ENCODE data around the gene LBP.
"Not testable (repeated sequence)": the region's sequence is repeated elsewhere in the genome, so short reads cannot be mapped to it uniquely, and the experiment has no call there.

LBP gene, protein sequence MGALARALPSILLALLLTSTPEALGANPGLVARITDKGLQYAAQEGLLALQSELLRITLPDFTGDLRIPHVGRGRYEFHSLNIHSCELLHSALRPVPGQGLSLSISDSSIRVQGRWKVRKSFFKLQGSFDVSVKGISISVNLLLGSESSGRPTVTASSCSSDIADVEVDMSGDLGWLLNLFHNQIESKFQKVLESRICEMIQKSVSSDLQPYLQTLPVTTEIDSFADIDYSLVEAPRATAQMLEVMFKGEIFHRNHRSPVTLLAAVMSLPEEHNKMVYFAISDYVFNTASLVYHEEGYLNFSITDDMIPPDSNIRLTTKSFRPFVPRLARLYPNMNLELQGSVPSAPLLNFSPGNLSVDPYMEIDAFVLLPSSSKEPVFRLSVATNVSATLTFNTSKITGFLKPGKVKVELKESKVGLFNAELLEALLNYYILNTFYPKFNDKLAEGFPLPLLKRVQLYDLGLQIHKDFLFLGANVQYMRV

DNA sequence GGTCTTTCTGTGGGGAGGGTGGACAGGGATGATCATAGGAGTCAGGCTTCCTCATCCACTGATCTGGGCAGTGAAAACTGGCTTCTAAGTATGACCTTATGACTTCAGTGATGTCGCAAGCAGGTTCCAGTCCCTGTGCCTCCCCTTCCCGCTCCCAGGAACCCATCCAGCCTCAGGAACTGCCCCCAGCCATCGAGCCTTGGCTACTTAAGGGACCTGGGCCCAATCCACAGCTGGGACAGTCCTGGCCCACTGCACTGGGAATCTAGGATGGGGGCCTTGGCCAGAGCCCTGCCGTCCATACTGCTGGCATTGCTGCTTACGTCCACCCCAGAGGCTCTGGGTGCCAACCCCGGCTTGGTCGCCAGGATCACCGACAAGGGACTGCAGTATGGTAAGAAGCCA is at the start of gene LBP:
LBP (plus strand) TSS at position 236 of the 405 bp plus-strand sequence; CDS start at position 271, 35 bp downstream.
- DNase-seq (ENCODE audit: extremely low read depth in 1 of 2, low read depth in 1 of 2), result no peak

DNA sequence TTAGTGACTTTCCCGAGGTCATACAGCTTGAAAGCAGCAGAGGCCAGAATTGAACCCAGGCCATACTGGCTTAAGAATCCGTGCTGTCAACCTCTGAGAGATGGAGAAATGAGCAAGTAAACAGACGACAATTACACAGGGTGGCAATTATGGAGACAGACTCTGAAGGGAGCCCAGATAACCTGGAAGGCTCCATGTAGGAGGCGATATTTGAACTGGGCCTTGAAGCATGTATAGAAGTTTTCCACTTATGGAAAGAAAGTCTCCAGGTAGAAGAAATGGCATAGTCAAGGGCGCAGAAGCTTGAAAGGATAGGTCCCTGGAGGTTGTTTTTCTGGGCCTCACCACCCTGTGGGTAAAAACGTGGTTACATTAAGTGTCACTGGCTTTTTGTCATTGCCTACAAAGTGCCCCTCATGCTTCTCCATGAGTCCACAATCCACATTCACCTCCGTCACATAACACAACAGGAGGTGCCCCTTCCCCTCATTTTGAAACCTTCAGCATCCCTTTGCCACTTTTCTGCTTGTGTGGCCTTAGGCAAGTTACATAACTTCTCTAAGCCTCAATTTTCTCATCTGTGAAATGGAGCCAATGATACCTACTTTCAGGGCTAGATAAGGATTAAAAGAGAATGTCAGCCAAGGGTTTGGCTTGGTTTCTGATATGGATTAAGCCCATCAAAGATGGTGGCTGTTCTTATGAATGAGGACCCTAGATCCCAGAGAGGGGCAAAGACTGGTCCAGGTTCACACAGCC is 48.2 kb upstream of the LBP start:
- DNase-seq (ENCODE audit: extremely low read depth in 1 of 2, low read depth in 1 of 2), result no peak

DNA sequence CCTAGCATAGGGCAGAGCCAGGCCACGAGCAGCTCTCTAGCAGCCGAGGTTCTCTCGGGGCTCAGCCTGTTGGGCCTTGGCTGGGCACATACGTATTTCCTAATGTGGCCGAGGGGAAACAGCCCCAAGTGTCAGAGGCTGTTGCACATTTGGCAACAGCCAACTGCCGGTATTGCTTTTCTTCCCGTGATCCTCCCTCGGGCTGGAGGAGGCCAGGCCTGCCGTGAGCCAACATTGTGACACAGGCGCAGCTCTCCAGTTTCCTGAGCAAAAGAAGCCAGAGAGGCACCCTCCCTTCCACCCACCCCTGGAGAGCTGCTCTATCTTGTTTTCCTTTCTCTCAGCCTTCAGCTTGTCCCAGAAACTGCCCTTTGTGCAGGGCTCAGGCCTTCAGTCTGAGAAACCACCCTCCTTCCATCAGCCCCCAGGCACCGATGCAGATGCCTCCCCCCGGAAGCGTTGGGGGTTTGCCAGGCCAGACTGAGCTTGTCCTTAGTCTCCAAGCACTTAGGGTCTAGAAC is 47.5 kb upstream of the LBP start:
- DNase-seq (ENCODE audit: extremely low read depth in 1 of 2, low read depth in 1 of 2), result no peak

DNA sequence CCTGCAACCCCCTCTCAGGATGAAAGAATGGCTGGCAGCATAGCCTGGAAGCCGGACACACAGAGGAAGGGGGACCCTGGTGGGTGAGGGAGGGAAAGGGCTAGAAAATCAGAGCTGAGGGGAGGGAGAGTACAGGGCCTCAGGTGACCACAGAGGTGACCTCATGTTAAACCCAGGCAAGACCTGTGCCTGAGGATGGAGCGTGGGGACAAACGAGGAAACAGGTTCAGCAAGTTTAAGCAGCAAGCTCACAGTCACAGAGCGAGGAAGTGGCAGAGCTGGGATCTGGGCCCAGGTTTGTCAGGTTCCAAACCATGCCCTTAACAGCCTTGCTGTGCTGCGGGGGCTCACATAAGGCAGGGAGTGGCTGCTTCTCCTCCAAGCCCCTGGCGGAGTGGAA is 46.3 kb upstream of the LBP start:
- DNase-seq (ENCODE audit: extremely low read depth in 1 of 2, low read depth in 1 of 2), result no peak

DNA sequence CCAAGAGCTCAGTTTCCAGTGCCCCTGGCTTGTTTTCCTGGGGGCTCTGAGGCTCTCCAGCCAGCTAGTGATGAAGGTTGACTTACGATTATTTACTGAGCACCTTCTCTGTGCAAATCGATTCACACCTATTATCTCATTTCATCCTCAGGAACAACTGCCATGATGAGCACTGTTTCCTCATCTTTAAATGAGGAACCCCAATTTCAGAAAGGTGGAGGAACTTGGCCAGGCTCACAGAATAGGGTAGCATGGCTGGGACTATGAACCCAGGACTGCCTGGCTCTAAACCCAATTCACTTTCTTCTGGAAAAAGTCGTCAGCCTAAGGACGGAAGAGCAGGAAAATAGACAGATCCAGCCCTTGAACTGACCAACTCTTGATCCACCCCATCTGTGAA is 45.8 kb upstream of the LBP start:
- DNase-seq (ENCODE audit: extremely low read depth in 1 of 2, low read depth in 1 of 2), result no peak

DNA sequence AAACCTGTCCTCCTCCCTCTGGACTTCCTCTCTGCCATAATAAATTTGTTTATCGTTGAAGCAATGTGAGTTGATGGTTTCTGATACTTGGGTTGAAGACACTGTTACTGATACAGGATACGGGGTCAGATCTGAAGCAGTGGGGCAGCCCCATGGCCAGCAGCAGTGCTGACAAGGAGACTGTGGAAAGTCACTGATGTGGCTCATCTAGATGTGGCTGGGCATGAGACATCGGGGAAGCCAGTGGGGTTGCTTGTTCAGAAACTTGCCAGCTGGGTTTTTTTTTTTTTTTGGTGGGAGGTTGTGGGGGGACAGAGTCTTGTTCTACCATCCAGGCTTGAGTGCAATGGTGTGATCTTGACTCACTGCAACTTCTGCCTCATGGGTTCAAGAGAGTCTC is 45.0 kb upstream of the LBP start:
- no peak for DNase-seq (ENCODE audit: extremely low read depth in 1 of 2, low read depth in 1 of 2)

DNA sequence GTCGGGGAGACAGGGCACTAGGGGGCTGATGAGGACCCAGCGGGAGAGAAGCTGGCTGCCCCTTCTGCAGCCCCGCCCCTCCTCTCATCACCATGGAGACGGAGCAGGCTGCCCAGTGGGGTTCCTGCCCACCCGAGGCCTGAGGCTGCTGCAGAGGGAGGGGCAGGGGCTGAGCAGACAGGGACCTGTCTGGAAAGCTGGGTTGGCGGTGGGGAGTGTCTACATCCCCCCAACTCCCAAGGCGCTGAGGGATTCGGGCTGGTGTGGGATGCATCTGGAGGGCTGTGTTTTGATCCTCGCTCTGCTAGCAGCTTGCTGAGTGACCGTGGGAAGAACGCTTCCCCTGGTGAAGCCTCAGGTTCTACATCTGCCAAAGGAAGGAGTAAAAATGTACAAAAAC is 43.5 kb upstream of the LBP start:
- DNase-seq (ENCODE audit: extremely low read depth in 1 of 2, low read depth in 1 of 2), result no peak

DNA sequence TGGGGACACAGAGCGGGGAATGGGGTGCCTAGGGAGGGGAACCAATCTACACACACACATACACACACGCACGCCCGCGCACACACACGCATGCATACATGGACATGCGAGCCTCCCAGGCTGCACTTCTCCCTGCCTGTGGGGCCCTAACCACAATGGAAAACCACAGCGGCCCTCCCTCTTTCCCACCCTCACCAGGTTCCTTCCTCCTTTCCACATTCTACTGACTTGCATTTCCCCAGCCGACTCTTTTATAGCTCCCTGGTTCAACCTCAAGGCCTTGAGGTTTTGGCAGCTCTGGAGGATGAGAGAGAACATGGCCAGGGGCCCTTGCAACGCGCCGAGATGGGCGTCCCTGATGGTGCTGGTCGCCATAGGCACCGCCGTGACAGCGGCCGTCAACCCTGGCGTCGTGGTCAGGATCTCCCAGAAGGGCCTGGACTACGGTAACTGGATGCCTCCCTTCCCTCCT is 42.3 kb upstream of the LBP start, which contains the start of gene BPI:
BPI (plus strand) TSS at position 249 of the 472 bp plus-strand sequence; CDS start at position 317, 68 bp downstream.
- DNase-seq (ENCODE audit: extremely low read depth in 1 of 2, low read depth in 1 of 2), result no peak

DNA sequence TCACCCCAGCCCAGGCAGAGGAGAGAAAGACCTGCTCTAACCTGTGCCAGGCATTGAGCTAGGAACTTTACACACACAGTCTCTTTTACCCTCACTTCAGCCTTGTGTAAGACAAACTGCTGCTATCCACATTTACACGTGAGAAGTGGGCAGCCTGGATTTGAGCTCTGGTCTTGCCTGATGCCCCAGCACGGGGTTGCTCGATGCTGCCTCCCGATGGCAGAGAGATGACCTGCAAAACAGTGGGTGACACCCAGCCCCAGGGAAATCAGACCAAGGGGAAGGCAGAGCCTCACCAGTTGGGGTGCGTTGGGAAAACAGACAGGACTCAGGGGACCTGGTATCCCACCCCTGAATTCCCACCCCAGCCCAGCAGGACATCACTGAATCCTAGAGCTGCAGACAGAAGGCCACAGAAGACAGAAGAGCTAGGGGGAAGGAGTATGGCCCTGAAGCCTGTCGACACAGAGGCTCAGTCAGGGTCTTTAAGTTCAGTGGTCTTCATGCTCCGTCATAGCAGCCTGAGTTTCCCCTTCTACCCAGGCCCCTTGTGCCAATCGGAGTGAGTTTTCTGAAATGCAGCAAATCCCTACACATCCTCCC is 41.3 kb upstream of the LBP start:
- DNase-seq (ENCODE audit: extremely low read depth in 1 of 2, low read depth in 1 of 2), result no peak

DNA sequence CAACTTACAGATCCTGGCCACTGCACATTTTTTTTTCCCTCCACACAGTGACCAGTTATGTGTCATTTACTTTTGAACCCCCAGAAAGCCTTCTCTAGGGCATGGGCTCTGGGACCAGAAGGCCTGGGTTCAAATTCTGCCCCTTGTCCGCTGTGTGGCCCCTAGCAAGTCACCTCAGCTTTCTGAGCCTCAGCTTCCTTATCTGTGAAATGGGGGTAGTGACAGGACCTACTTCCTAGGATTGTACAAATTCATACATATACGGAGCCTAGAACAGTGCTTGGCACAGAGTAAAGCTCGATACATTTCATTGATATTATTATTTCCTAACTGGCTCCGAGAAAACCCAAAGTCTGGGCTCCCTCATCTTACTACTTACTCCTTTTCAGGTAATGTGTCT is 40.7 kb upstream of the LBP start:
- DNase-seq (ENCODE audit: extremely low read depth in 1 of 2, low read depth in 1 of 2), result no peak

DNA sequence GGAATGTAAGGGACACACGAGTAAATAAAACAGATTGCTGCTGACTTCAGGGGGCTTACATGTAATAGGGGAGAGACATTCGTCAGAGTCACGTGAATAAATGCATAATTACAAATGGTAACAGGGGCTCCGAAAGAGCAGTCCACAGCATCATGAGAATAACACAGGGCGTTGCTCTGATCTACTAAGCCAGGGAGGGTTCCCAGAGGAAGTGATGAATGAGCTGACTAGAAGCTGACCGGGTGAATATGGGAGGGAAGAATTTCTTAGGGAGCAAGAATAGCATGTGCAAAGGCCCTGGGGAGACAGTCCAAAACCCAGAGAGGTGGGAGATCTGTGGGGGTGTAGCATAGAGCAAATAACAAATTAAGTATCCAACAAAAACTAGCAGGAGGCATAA is 39.9 kb upstream of the LBP start:
- DNase-seq (ENCODE audit: extremely low read depth in 1 of 2, low read depth in 1 of 2), result no peak

DNA sequence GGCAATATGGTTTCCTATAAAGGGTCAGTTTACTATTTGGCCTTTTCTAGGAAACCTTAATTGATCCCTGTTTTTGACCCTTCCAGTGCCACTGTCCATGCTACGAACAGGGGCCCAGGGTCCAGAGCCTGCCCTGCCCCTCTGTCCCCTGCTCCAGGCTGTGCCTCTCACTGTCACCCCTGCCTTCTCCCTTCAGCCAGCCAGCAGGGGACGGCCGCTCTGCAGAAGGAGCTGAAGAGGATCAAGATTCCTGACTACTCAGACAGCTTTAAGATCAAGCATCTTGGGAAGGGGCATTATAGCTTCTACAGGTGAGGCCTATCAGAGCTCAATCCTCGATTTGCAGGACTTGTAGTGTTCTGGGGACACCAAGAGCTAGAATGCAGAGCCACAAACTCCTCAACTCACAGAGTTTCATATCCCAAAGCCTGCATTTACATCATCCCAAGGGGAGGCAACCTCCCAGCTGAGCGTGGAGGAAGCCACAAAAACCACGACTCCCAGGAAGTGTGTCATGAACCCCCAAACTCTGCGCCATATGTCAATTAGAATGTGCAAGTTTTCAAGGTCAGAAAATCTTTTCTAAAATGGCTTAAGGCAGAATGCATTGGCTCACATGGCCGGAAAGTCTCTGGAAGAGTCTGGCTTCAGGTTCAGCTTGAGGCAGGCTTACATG is 38.8 kb upstream of the LBP start:
- DNase-seq (ENCODE audit: extremely low read depth in 1 of 2, low read depth in 1 of 2), result no peak

DNA sequence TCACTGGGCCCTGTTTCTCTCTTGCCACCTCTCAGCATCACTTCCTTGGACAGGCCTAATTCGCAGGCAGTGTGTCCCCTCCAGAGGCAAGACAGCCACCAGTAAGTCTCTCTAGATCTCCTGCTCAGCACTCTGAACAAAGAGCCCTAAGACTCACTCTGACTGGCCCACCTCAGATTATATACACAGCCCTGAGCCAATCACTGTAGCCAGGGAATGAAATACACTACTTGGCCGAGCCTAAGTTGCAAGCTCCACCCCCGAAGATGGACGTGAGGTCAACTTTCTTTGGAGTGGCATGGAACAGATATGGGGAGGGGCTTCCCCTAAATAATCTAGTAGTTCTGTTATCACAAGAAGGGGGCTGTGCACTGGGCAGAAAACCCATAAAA is 38.2 kb upstream of the LBP start:
- no peak for DNase-seq (ENCODE audit: extremely low read depth in 1 of 2, low read depth in 1 of 2)

DNA sequence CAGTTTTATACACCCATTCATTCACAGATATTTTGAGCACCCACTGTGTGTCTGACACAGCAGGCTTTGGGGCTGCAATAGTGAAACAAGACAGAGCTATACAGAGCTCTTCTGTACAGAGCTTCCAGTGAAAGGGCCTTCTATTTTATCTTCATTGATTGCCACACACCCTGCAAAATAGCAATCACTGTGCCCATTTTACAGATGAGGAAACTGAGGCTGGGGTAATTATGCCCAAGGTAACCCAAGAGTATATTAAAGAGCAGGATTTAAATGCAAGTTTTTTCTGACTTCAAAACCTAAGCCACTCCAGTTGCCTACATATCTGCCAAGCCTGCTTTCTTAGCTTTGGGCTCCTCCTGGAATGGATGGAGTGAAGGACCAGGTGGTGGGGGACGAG is 37.8 kb upstream of the LBP start:
- DNase-seq (ENCODE audit: extremely low read depth in 1 of 2, low read depth in 1 of 2), result no peak

DNA sequence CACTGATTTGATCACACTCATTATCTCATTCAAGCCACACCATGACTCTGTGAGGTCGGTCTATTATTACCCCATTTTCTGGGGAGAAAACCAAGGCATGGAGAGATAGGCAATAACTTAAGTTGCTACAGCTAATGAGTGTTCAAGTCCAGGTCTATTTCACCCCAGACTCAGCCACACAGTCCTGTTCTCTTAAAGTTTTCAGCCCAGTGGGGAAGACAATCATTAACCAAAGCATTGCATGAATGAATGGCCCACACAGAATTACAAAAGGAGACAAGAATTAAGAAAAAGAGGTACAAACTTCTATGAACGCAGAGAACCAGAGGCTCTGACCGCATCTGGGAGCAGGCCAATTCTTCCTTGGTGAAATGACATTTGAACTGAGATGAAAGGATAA is 35.2 kb upstream of the LBP start:
- no peak for DNase-seq (ENCODE audit: extremely low read depth in 1 of 2, low read depth in 1 of 2)

DNA sequence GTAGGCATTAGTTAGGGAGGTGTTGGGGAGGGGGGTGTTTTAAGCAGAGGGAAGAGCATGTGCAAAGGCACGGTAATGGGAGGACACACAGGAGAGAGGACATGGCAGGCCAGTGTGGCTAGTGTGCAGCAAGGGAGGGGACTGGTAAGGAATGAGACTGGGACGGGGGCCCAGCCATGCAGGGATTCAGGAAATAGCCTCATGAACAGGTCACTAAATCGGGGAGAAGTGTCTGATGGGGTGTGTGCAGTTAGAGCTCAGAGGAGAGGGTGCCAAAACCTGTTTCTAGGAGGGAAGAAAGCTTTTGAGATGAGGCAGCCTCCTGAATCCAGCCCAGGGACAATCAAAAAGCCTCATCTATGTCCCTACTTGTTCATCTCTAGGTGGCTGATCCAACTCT is 34.8 kb upstream of the LBP start:
- DNase-seq (ENCODE audit: extremely low read depth in 1 of 2, low read depth in 1 of 2), result no peak

DNA sequence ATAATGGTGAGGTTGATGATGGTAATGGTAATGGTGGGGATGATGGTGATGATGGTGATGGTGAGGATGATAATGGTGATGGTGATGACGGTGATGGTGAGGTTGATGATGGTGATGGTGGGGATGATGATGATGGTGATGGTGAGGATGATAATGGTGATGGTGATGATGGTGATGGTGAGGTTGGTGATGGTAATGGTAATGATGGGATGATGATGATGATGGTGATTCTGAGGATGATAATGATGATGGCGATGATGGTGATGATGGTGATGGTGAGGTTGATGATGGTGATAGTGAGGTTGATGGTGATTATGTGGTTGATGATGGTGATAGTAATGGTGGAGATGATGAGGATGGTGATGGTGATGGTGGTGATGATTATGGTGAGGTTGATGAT is 32.6 kb upstream of the LBP start:
- DNase-seq (ENCODE audit: extremely low read depth in 1 of 2, low read depth in 1 of 2), result no peak

DNA sequence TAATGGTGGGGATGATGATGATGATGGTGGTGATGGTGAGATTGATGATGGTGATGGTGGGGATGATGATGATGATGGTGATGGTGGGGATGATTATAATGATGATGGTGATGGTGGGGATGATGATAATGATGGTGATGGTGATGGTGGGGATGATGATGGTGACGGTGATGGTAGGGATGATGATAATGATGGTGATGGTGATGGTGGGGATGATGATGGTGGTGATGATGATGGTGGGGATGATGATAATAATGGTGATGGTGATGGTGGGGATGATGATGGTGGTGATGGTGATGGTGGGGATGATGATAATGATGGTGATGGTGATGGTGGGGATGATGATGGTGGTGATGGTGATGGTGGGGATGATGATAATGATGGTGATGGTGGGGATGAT is 31.9 kb upstream of the LBP start:
- DNase-seq (ENCODE audit: extremely low read depth in 1 of 2, low read depth in 1 of 2), result not testable (repeated sequence)

DNA sequence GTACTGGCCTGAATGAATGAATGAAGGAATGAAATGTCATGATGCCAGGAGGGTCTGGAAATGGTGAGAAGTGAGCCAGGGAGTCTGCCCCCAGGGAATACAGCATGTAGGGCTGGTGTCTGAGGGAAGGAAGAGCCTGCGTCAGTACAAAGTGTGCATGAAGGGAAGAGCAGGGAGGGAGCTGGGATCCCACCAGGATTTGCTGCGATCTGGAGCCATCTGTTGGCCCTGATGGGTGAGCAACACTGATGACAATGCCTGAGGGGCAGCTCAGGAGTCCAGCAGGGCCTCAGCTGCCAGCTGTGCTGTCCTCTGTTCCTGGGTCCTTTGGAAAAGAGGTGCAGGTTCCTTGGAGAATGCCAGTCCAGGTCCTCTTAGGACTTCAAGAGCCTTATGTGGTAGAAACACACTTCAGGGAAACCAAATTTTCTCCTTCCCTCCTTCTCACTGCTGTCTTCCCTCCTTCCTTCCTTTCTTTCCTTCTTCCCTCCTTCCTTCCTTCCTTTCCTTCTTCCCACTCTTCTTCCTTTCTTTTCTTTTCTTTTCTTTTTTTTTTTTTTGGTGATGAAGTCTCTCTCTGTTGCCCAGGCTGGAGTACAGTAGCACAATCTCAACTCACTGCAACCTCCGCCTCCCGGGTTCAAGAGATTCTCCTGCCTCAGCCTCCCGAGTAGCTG is 30.9 kb upstream of the LBP start:
- no peak for DNase-seq (ENCODE audit: extremely low read depth in 1 of 2, low read depth in 1 of 2)

DNA sequence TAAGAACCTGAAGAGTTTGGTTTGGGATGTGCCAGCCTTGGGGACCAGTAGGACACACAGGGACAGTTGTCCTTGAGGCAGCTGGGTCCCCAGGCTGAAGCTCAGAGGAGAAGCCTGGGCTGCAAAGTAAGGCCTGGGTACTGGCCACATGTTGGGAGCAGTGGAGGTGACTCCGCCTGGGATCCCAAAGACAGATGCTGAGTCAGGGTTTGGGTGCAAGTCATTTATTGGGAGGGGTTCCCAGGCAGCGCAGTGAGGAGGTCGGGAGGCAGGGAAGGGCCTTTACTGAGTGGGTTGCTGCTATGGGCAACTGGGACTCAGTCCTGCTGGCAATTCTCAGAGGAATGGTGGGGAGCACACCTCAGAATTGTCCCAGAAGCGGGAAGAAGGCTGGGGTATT is 29.9 kb upstream of the LBP start:
- no peak for DNase-seq (ENCODE audit: extremely low read depth in 1 of 2, low read depth in 1 of 2)
